GM20000 (cell line): ENCODE measurements around the gene ZNF668.

ENCODE experiments used
- DNase-seq: peaks from one replicate; pipeline ENCODE4 v3.0.0; 2012; ENCODE audit warnings: low spot score
- TF ChIP-seq, protein P1 (sequence below): IDR thresholded peaks from 2 replicates; pipeline ENCODE4 v1.5.1; 2012; ENCODE audit warnings: mild to moderate bottlenecking, control low read depth; ENCODE audit errors: extremely low read depth, missing control alignments

The ZNF668 gene

DNA sequence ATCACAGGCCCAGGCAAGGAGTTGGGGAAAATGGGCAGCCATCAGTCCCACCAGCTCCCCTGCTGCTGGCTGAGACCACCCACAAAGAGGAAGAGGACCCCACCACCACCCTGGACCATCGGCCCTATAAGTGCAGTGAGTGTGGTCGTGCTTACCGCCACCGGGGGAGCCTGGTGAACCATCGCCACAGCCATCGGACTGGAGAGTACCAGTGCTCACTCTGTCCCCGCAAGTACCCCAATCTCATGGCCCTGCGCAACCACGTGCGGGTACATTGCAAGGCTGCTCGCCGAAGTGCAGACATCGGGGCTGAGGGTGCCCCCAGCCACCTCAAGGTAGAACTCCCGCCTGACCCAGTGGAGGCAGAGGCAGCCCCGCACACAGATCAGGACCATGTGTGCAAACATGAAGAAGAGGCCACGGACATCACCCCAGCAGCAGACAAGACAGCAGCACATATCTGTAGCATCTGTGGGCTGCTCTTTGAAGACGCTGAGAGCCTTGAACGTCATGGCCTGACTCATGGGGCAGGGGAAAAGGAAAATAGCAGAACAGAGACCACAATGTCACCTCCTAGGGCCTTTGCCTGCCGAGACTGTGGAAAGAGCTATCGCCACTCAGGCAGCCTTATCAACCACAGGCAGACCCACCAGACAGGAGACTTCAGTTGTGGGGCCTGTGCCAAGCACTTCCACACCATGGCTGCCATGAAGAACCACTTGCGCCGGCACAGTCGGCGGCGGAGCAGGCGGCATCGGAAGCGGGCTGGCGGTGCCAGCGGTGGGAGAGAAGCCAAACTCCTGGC, 3.8 kb upstream of the ZNF668 start:
- no peak for DNase-seq
- TF ChIP-seq, protein P1, sequence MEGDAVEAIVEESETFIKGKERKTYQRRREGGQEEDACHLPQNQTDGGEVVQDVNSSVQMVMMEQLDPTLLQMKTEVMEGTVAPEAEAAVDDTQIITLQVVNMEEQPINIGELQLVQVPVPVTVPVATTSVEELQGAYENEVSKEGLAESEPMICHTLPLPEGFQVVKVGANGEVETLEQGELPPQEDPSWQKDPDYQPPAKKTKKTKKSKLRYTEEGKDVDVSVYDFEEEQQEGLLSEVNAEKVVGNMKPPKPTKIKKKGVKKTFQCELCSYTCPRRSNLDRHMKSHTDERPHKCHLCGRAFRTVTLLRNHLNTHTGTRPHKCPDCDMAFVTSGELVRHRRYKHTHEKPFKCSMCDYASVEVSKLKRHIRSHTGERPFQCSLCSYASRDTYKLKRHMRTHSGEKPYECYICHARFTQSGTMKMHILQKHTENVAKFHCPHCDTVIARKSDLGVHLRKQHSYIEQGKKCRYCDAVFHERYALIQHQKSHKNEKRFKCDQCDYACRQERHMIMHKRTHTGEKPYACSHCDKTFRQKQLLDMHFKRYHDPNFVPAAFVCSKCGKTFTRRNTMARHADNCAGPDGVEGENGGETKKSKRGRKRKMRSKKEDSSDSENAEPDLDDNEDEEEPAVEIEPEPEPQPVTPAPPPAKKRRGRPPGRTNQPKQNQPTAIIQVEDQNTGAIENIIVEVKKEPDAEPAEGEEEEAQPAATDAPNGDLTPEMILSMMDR, result no peak

DNA sequence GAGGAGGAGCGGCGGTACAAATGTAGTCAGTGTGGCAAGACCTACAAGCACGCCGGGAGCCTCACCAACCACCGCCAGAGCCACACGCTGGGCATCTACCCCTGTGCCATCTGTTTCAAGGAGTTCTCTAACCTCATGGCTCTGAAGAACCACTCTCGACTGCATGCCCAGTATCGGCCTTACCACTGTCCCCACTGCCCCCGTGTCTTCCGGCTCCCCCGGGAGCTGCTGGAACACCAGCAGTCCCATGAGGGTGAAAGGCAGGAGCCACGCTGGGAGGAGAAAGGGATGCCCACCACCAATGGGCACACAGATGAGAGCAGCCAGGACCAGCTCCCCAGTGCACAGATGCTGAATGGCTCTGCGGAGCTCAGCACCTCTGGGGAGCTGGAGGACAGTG, 3.0 kb upstream of the ZNF668 start:
- TF ChIP-seq, protein P1, result no peak
- no peak for DNase-seq

DNA sequence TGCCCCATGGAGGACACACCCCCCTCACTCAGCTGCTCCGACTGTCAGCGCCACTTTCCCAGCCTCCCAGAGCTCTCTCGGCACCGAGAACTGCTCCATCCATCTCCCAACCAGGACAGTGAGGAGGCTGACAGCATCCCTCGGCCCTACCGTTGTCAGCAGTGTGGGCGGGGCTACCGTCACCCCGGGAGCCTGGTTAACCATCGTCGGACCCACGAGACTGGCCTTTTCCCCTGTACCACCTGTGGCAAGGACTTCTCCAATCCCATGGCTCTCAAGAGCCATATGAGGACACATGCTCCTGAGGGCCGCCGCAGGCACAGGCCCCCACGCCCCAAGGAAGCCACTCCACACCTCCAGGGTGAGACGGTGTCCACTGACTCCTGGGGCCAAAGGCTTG, 2.3 kb upstream of the ZNF668 start:
- TF ChIP-seq, protein P1, result no peak
- DNase-seq, result no peak

DNA sequence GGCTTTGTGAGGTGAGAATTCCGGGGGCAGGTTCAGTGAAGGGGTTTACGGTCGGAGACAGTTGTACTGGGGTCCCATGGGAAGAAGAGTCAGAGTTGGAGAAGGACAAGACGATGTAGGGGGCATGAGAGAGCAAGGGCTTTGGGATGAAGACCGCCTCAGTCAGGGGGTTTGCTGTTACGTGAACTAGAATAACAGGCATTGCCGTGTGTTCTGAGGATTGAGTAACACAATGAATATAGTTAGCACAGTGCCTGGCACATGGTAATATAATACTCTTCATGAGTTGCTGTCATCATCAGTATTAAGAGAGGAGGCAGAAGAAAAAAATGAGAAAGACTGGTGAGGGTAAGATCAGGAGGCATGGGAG, 759 bp upstream of the ZNF668 start:
- TF ChIP-seq, protein P1, result no peak
- no peak for DNase-seq

DNA sequence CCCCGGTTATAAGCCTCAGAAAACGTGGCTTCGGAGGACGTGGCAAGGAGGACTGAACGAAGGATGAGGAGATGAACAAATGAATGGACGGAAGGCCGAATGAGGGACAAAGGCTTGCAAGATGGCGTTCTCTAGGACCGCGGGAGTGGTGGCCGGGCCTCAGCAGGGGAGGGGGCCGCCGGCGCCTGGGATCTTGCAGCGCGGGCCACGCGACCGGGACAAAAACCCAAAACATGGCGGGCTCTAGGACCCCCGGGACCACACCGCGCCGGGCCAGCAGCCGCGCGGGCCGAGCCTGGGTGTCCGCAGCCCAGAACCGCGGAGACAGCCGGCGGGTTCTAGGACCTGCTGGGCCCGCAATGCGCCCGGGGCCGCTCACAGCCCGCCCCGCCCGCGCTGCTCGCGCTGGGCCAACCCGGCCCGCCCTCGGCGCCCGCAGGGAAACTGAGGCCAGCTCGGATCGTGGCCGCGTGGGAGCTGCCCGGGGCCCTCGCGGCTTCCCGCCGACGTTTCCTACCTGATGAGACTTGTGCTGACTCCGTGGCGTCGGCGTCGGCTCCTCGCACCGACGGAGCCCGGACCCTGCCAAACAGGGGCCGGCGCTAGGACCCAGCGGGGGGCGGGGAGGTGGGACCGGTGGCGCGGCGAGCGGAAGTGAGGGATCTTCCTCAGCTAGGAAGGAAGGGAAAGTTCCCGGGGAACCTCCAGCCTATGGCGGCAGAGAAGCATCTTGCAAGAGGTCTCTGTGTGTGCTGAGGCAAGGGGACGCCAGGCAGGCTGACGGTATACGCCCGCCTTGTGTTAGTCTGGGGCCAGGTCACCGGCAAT, 684 bp downstream of the ZNF668 start:
- DNase-seq, result peak; percentile 92
- TF ChIP-seq, protein P1, result no peak

DNA sequence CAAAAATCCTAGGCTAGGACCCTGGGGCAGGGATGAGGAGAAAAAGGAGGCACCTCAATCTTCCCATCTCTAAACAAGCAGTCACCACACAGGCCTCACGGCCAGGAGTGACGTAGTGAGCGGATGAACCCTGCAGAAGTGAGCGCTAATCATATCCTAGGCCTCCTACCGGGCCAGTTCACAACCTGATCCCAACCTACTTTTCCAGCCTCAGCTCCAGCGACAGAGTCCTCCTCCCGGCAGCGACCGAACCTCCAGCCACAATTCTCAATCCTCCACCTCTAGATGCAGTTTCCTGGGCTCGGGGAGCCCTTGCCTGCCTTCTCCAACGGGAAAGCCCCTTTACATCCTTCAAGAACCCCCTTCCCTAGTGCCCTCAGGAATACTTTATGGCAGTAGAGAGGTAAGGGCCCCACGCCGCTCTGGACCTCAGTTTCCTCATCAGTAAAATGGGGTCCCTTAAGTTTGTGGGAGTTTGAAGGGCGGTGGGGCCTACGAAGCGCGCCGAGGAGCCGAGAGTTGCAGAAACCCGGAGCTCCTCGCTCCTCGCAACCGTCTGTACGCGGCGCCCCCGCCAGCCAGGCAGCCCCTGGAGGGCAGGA, 1.4 kb downstream of the ZNF668 start:
- peak; percentile 70 for DNase-seq
- TF ChIP-seq, protein P1, result no peak

DNA sequence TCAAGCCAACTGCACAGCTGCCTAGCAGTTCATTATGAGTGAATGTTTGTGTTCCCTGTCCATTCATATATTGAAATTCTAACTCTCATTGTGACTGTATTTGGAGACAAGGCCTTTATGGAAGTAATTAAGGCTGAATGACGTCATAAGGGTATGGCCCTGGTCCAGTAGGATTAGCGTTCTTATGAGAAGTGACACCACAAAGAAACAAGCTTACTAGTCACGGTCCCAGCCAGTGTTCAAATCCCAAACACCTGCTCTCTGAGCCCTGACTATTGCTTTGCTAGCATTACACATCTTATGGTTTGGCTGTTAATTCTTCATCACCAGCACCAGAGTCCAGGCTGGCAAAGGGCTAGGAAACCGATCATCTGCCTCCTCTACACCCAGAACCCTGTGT, 2.2 kb downstream of the ZNF668 start:
- DNase-seq, result no peak
- TF ChIP-seq, protein P1, result no peak
